Endodermal cell (in vitro differentiated cells): ENCODE measurements around the gene ZBED5. TPM values are rescaled to one million over a fixed set of nuclear protein-coding genes. Genes with fewer than 3 reads are reported as not detected.

Source experiments
- DNase-seq: peaks from one replicate; pipeline ENCODE4 v3.0.0-alpha.2; 2017
- H3K27ac ChIP-seq: 2 replicates; pipeline ENCODE4 v1.5.1; 2013; ENCODE audit warnings: mild to moderate bottlenecking, low read depth, low read length, moderate library complexity
- H3K27me3 ChIP-seq: 2 replicates; pipeline ENCODE4 v1.6.1; 2013; ENCODE audit warnings: mild to moderate bottlenecking, low read length, moderate library complexity; ENCODE audit not compliant: insufficient read depth, control insufficient read depth, poor library complexity, severe bottlenecking
- H3K36me3 ChIP-seq: 2 replicates; pipeline ENCODE4 v1.7.0; 2013; ENCODE audit warnings: mild to moderate bottlenecking, low read length, moderate library complexity; ENCODE audit not compliant: control insufficient read depth, insufficient read depth
- H3K4me1 ChIP-seq: one replicate; pipeline ENCODE4 v1.7.0; 2013; ENCODE audit warnings: low read length; ENCODE audit not compliant: control insufficient read depth, insufficient read depth
- H3K4me3 ChIP-seq: 2 replicates; pipeline ENCODE4 v1.5.1; 2013; ENCODE audit warnings: mild to moderate bottlenecking, low read length, moderate library complexity
- H3K9ac ChIP-seq: 2 replicates; pipeline ENCODE4 v1.6.1; 2013; ENCODE audit warnings: mild to moderate bottlenecking, low read length, moderate library complexity; ENCODE audit not compliant: poor library complexity, severe bottlenecking; ENCODE audit errors: extremely low read depth
- H3K9me3 ChIP-seq: 2 replicates; pipeline ENCODE4 v1.6.1; 2013; ENCODE audit warnings: mild to moderate bottlenecking, low read length, moderate library complexity; ENCODE audit not compliant: control insufficient read depth
- H3K27ac Mint-ChIP-seq: 2 replicates; pipeline ENCODE4 v1.8.0; 2020; ENCODE audit warnings: mixed read lengths
- H3K27me3 Mint-ChIP-seq: 2 replicates; pipeline ENCODE4 v1.8.0; 2021; ENCODE audit warnings: mild to moderate bottlenecking, mixed read lengths; ENCODE audit not compliant: insufficient read depth
- H3K36me3 Mint-ChIP-seq: 2 replicates; pipeline ENCODE4 v1.8.0; 2020; ENCODE audit warnings: low read depth, mixed read lengths
- H3K4me1 Mint-ChIP-seq: 2 replicates; pipeline ENCODE4 v1.8.0; 2020; ENCODE audit warnings: mixed read lengths
- H3K4me3 Mint-ChIP-seq: 2 replicates; pipeline ENCODE4 v1.8.0; 2020; ENCODE audit warnings: mild to moderate bottlenecking, moderate library complexity, mixed read lengths
- H3K9me3 Mint-ChIP-seq: 2 replicates; pipeline ENCODE4 v1.8.0; 2020; ENCODE audit warnings: mild to moderate bottlenecking, mixed read lengths
- CTCF ChIP-seq: fragments of 200-600 bp; sonication (generic); conservative IDR thresholded peaks from 2 replicates; pipeline ENCODE4 v1.5.0; 2021; ENCODE audit warnings: antibody characterized with exemption, mild to moderate bottlenecking
- WGBS, 2 experiments: methylation state at CpG; one replicate each; pipeline versions ENCODE4 v1.1.5 to v1.1.7; 2013; ENCODE audit warnings: missing lambda C conversion rate in 2 of 2, mixed read lengths in 1 of 2; ENCODE audit not compliant: insufficient coverage in 1 of 2, insufficient read length in 1 of 2; 5-methylcytosine and 5-hydroxymethylcytosine counted together
- total RNA-seq, 2 donors: library from RNA; stranded (reverse); fragmentation: NEBNext Ultra II Directional in 1 of 2; extraction: Animal tissue kit (Norgen Biotek cat#: 25700) in 1 of 2; gene quantifications; 2 replicates in 1 of 2; 3 replicates in 1 of 2; pipeline ENCODE4 v1.2.1, GENCODE V29; 2021

Gene ZBED5
- total RNA-seq, 2 donors from 2014 or later: 51.6 to 57.8 TPM

- Histone ChIP-seq H3K27me3 (no peaks in the 10 kb centered on the region), H3K9me3 (no peaks in the 10 kb centered on the region), H3K27ac (no peak overlapping the region), H3K9ac (no peak overlapping the region), H3K4me3 (no peak overlapping the region), H3K4me1 (peaks cover 2% of the 10 kb centered on the region), H3K36me3 (peaks cover 48% of the 10 kb centered on the region)
- H3K9me3 Mint-ChIP-seq: no peaks in the 10 kb centered on the region
- H3K27me3 Mint-ChIP-seq: no peaks in the 10 kb centered on the region
- DNase-seq: no peak
- H3K4me1 Mint-ChIP-seq: peaks cover 15% of the 10 kb centered on the region
- H3K36me3 Mint-ChIP-seq: peaks cover 44% of the 10 kb centered on the region
- H3K4me3 Mint-ChIP-seq: no peak overlapping the region
- H3K27ac Mint-ChIP-seq: no peak overlapping the region
- 100% methylated on average over 1 to 2 of the region's 2 CpGs for WGBS, 2 experiments
- no peak for TF ChIP-seq CTCF
Observed at GRCh38 chr11:10855295-10855694, 2.6 kb downstream of the ZBED5 start.

GRCh38 chr11:10847960-10848860, 9.6 kb downstream of the ZBED5 start:
- no peak overlapping the region for H3K4me3 Mint-ChIP-seq
- no peaks in the 10 kb centered on the region for H3K27me3 Mint-ChIP-seq
- no peak overlapping the region for H3K27ac Mint-ChIP-seq
- Histone ChIP-seq H3K27me3 (no peaks in the 10 kb centered on the region), H3K4me1 (no peaks in the 10 kb centered on the region), H3K4me3 (no peak overlapping the region), H3K36me3 (peaks cover 20% of the 10 kb centered on the region), H3K27ac (no peak overlapping the region), H3K9me3 (no peaks in the 10 kb centered on the region), H3K9ac (no peak overlapping the region)
- no peak for TF ChIP-seq CTCF
- peaks cover 19% of the 10 kb centered on the region for H3K36me3 Mint-ChIP-seq
- no peaks in the 10 kb centered on the region for H3K9me3 Mint-ChIP-seq
- WGBS, 2 experiments: 83 to 96% methylated on average over 3 of the region's 3 CpGs
- no peak for DNase-seq
- no peaks in the 10 kb centered on the region for H3K4me1 Mint-ChIP-seq

- no peaks in the 10 kb centered on the region for H3K4me1 ChIP-seq
- no peaks in the 10 kb centered on the region for H3K27me3 ChIP-seq
- Mint-ChIP-seq H3K9me3 (no peaks in the 10 kb centered on the region), H3K4me1 (peaks cover 4% of the 10 kb centered on the region), H3K27me3 (no peaks in the 10 kb centered on the region), H3K4me3 (no peak overlapping the region), H3K36me3 (peaks cover 5% of the 10 kb centered on the region), H3K27ac (no peak overlapping the region)
- no peak for DNase-seq
- H3K4me3 ChIP-seq: no peak overlapping the region
- no peaks in the 10 kb centered on the region for H3K9me3 ChIP-seq
- TF ChIP-seq CTCF: no peak
- H3K27ac ChIP-seq: no peak overlapping the region
- H3K9ac ChIP-seq: no peak overlapping the region
- H3K36me3 ChIP-seq: peaks cover 5% of the 10 kb centered on the region
Observed at GRCh38 chr11:10846660-10847059, 11.2 kb downstream of the ZBED5 start.
